ENCODE results near the gene NAPA. TPM values are rescaled to one million over a fixed set of nuclear protein-coding genes. Genes with fewer than 3 reads are reported as not detected.
A peak's percentile ranks its signal among the peaks of the same experiment; 100 is the strongest.
"Not testable (repeated sequence)": the region's sequence is repeated elsewhere in the genome, so short reads cannot be mapped to it uniquely, and the experiment has no call there.

The NAPA gene
- total RNA-seq, 2 donors from 2014 or later = 69.7 to 78.5 TPM

DNA sequence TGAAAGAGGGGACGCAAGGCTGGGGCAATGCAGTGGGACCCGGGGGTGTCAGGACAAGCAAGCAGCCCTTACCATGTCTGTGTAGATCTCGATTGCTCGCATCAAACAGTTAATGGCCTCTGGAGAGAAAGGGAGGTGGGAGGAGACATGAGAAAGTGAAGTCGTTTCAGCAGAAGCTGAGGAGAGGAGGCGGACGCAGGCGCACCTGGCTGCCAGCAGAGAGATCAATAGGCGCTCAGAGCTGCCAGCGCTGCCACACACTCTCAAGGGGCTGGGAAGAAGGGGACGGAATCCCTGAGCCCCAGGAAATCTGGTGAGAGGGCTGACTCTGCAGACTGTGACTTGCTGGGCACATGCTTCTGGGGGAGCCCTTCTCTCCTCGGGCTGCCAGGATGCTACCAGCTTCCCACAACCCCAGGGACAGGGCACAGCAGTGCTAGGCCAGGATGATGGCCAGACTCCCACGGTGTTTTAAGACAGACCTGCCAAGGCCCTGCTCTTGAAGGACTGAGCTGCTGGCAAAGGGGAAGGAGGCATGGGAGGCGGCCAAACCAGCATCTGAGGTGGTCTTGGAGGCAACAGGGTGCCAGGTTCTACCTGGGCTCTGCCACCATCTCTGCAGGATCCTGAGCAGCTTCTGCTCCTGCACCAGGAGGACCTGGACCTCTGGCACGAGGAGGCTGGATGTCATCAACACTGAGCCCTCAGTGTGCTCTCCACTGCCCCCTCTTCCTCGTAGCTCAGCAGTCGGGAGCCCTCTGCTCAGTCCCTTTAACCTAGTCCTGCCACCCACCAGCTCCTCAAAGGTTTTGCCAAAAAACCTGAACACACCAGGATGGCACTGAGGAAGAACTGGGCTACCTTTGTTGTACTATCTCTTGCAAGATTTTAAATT lies 19.1 kb downstream of the NAPA start:
- DNase-seq (ENCODE audit: low spot score in 2 of 2) = no peak
- no peaks in the 10 kb centered on the region for H3K36me3 Mint-ChIP-seq
- ATAC-seq = no peak
- H3K9me3 Mint-ChIP-seq = no peaks in the 10 kb centered on the region
- peak overlapping the region; percentile 24 to 82 for H3K27ac Mint-ChIP-seq

DNA sequence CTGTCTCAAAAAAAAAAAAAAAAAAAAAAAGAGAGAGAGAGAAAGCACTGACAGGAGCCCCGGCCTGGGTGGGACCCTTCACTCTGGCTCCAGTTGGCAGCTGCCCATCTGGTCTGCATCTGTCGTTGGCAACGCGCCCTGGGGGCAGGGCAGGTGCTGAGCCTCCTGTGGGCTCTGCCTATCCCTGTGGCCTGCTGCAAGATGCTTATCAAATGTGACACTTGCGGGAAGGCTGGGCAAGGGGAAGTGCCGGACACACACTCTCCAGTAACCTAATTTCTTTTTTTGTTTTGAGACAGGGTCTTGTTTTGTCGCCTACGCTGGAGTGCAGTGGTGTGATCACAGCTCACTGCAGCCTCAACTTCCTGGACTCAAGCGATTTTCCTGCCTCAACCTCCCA lies 20.1 kb downstream of the NAPA start:
- no peak overlapping the region for H3K27ac Mint-ChIP-seq
- H3K36me3 Mint-ChIP-seq = no peaks in the 10 kb centered on the region
- no peak for ATAC-seq
- no peak for DNase-seq (ENCODE audit: low spot score in 2 of 2)
- no peaks in the 10 kb centered on the region for H3K9me3 Mint-ChIP-seq

DNA sequence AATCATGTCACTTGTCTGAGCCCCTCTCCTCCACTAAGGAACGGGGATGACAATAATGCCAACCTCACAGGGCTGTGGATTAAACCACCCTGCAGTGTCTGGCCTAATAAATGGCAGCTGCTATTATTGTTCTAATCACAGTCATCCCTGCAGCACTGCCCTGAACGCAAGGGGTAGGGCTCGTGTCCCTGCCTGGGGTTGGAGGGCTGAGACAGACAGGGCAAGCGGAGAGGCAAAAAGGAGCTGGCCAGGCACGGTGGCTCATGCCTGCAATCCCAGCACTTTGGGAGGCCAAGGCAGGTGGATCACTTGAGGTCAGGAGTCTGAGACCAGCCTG lies 20.7 kb downstream of the NAPA start:
- no peaks in the 10 kb centered on the region for H3K9me3 Mint-ChIP-seq
- peak overlapping the region in 1 of 2 donors; percentile 65 for H3K27ac Mint-ChIP-seq
- ATAC-seq (no peak), DNase-seq (ENCODE audit: low spot score in 2 of 2) (no peak)
- H3K36me3 Mint-ChIP-seq = no peaks in the 10 kb centered on the region

DNA sequence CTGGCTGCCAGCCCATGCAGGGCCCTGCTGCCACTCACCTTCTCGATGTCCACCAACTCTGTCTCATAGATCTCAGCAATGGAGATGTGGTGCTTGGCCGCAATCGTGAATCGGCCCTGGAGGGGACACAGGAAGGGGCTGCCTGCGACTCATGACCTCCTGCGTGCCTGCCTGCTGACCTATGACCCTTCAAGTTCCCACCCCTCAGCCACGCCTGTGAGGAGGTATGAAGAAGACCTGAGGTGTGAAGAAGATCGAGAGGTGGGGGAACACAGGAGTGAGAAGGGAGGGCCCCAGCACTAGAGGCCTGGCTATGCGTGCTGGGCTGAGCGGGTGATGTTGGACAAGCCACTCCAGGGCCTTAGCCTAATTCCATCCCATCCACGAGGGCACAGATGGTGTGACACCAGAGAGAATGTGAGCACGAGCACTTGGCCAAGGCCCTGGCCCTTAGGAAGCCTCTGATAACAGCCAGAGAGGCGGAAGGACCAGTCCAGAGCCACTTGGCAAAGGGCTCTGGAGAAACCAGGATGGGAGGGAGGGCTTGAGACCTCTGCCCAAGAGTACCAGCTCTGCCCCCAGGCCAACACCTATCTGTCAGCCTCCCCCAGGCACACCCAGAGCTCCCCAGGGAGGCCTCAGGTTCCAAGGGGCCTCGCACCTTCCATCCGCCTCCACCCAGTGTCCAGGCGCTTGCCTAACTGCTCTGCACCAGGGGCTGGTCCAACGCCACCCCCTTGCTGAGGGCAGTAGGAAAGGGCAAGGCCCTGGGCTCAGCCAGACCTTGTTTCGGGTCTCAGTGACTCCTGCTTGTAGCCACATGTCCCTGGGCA lies 21.3 kb downstream of the NAPA start:
- H3K27ac Mint-ChIP-seq = peak overlapping the region in 1 of 2 donors; percentile 65
- H3K36me3 Mint-ChIP-seq = no peaks in the 10 kb centered on the region
- ATAC-seq (no peak), DNase-seq (ENCODE audit: low spot score in 2 of 2) (no peak)
- no peaks in the 10 kb centered on the region for H3K9me3 Mint-ChIP-seq

DNA sequence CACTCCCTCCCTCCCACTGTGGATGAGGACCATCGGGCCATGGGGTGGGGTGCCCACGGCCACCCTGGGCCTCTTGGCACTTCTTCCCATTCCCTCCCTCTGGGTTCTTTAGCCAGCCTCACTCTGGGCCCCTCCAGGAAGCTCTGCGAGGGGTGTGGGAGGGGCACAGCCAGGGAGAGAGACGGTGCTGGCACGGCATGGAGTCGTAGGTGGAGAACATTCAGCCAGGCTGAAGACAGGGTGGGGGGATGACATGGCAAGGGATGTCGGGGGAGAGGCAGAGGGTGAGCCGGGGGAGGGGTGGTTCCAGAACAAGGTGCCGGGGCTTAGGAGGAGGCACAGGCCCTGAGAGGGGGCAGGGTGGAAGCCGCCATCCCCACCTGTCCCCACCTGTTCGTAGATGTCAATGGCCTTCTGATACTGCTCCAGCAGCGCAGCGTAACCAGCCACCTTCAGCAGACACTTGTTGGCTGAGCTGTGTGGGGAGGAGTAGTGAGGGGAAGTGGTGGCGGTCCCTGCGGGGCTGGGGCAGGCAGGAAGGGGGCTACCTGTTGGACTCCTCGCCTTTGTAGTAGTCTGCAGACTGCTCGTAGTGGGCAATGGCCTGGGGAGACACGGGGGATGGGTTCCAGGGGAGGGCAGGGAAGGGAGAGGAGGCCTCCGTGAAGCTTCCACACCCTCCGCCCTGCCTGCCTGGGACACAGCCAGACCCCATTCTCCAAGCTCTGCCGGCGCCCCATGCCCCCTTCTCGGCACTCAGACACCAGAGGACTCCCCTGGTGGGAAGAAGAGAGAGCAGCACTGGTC lies 22.1 kb downstream of the NAPA start:
- Mint-ChIP-seq H3K27ac (no peak overlapping the region), H3K36me3 (no peaks in the 10 kb centered on the region), H3K9me3 (no peaks in the 10 kb centered on the region)
- DNase-seq (ENCODE audit: low spot score in 2 of 2) (no peak), ATAC-seq (no peak)

DNA sequence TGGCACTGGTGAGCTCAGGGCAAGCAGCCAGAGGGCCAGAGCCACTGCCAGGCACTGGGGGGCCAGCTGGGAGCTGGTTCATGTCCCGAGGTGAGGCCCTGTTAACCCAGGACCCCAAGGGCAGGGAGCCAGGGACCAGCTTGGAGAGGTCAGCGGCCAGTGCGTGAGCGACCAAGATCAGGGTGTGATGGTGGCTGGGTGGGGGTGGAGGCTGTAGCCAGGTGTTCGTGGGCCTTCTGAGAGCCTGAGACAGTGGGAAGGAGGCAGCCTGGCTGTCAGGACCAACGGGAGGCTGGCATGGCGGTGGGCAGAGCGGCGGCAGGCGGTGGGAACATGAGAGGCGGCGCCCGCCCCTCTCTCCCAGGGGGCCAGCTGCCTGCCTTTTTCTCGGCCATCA lies 22.7 kb downstream of the NAPA start:
- Mint-ChIP-seq H3K36me3 (no peaks in the 10 kb centered on the region), H3K9me3 (no peaks in the 10 kb centered on the region)

DNA sequence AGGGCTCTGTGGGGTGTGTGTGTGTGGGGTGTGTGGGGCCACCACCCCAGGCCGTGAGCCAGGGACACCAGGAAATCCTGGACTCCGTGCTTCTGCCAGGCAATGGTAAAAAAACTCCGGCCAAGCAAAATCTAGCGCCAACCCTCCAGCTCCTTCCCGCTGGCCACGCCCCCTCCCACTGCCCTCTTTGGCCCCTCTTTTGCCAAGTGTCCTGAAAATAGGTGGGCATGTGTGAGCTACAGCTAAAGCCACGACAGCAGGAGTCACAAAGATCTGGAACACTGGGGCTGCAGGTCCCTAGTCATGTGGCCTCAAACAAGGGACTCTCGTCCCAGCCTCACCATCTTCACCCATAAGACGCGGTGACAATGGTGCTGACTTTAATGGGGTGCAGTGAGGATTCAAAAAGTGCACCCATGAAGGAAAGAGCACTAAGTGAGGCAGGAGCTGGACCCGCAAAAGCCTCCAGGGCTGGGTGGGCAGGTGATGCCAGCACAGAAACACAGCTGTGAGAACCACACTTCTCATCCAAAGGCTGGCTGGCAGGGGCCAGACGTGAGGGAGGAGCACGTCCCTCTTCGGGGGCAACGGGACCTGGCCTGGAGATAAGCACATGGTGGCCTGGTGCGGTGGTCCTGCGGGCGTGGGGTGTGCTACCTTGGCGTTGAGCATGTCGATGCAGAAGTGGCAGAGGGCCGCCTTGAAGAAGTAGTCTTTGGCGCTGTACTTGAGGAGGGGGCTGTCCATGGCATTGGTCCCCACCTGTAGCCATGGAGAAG lies 23.3 kb downstream of the NAPA start:
- Mint-ChIP-seq H3K36me3 (no peaks in the 10 kb centered on the region), H3K9me3 (no peaks in the 10 kb centered on the region), H3K27ac (peak overlapping the region in 1 of 2 donors; percentile 15)
- ATAC-seq = no peak
- DNase-seq (ENCODE audit: low spot score in 2 of 2) = no peak

More for the DNA sequence above, 22.7 kb downstream of the NAPA start:
- no peak overlapping the region for H3K27ac Mint-ChIP-seq
- no peak for ATAC-seq
- no peak for DNase-seq (ENCODE audit: low spot score in 2 of 2)

DNA sequence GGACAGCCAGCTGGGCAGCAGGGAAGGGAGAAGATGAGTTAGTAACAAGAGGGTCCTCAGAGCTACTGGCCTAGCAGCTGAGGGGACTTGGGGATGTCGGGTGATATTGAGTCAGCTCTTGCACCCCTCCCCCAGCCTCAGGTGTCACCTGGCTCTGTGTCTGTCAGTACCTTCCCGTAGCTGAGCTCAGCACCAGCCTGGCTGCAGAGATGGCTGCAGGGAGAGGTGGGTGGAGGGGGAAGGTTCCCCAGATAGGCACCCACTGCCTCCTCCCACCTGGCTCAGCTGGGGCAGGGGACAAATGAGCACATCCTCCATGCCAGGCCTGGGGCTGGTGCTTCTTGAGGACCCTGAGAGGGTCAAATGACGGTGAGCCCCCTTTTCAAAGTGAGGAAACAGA lies 24.0 kb downstream of the NAPA start:
- Mint-ChIP-seq H3K9me3 (no peaks in the 10 kb centered on the region), H3K36me3 (no peaks in the 10 kb centered on the region), H3K27ac (peak overlapping the region in 1 of 2 donors; percentile 15)
- ATAC-seq (no peak), DNase-seq (ENCODE audit: low spot score in 2 of 2) (no peak)

DNA sequence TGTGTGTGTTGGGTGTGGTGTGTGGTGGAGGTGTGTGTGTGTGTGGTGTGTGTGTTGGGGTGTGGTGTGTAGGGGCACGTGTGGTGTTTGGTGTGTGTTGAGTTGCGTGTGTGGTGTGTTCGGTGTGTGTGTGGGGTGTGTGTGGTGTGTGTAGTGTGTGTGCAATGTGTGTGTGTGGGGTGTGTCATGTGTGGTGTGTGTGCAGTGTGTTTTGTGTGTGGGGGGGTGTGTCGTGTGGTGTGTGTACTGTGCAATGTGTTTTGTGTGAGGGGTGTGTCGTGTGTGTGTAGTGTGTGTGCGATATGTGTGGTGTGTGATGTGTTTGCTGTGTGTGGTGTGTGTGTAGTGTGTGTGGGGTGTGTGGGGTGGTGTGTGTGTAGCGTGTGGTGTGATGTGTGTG lies 24.8 kb downstream of the NAPA start:
- peaks cover 0 to 7% of the 10 kb centered on the region in 2 donors for H3K36me3 Mint-ChIP-seq
- DNase-seq (ENCODE audit: low spot score in 2 of 2) (no peak), ATAC-seq (no peak)
- no peaks in the 10 kb centered on the region for H3K9me3 Mint-ChIP-seq
- H3K27ac Mint-ChIP-seq = peak overlapping the region; percentile 15 to 36

DNA sequence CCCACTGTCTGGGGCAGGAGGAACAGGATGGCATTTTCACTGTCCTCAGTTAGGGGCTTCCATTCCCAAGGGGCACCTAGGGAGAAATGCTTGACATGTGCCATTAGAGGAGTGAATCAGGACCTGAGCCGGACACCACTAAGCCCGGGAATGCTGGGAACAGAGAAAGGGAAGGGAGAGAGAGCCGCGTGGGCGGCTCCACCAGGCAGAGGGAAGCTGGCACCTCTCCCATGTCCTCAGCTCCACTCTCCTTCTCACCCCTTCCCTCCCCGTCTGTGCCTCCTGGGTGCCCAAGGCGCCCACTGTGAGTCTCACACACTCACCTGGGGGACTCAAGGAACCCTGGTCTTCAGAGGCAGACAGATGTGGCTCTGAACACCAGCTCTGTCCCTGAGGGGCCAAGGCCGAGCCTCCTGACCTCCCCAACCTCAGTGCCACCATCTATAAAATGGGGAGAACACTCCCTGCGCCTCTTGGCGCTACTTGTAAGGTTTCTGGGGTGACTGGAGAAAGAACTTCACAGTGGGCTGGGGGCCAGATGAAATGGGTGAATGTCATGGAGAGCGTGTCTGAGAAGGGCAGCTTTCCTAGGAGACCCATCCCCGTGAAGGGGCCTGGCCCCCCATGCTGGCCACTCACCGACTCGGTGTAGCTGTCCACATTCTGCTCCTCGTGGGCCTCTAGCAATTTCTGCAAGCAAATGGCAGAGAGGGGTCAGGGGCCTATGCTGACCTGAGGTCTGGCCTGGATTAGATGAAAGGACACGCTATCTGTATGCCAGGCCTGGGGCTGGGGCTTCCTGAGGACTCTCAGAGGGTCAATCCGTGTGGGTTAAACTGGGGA lies 25.6 kb downstream of the NAPA start:
- Mint-ChIP-seq H3K27ac (peak overlapping the region; percentile 15 to 36), H3K9me3 (no peaks in the 10 kb centered on the region), H3K36me3 (peaks cover 3 to 9% of the 10 kb centered on the region in 2 donors)
- ATAC-seq (no peak), DNase-seq (ENCODE audit: low spot score in 2 of 2) (no peak)

DNA sequence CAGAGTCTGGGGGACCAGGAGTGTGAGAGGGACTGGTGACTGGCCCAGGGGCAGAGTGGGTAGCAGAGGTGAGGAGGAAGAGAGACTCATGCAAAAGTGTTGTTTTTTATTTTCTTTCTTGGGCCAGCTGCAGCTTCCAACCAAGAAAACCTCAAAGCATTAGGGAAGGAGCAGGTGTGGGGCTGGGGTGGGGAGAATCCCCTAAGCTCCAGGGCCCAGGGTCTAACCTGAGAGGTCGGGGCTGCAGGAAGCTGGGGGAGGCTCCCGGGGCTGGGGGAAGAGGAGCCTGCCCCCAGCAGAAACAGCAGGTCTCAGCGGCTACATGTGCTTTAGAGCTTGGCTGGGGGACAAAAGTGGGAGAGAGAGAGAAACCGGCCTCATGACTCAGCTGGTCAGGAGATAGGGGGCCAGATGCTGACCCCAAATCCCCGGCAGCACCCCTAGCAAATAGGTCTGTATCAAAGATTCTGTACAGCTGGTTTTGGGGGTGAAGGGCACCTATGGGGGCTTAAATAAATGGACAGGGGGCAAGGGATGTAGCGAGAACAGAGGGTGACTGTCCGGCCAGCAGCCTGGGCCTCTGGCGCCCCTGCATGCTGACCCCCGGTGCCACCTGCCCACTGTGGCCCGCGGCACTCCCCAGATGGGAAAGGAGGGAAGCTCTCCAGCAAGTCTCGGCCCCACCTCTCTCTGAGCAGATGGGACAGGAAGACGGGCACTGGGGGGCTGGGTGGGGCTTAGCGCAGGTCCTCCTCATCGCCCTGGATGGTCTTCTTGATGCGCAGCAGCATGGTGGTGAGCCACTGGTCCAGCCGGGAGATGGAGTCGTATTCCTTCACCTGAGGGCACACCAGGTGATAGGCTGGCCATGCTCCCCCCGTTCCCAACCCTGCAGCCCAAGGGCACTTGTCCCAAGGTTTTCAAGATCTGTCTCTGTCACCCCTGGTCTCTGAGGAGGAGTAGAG lies 27.0 kb downstream of the NAPA start:
- H3K9me3 Mint-ChIP-seq = no peaks in the 10 kb centered on the region
- ATAC-seq (no peak), DNase-seq (ENCODE audit: low spot score in 2 of 2) (no peak)
- H3K27ac Mint-ChIP-seq = peak overlapping the region; percentile 59 to 92
- H3K36me3 Mint-ChIP-seq = peaks cover 6 to 9% of the 10 kb centered on the region in 2 donors

DNA sequence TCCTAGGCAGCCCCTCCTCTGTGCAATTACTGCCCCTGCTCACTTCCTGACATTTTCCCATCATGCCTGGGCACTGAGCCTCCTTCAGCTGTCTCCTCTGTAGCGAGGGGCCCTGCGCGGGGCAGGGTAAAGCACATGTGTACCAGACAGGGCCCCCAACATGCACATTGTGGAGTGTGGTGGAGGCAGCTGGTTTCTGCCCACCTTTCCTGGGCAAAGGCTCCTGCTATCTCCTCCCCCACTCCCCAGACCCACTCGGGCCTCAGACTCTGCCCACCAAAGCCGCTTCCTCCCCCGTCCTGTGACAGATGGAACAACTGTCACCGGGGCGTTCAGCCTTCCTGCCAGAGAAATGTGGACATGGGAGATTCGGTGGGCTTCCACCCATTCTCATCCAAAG lies 28.0 kb downstream of the NAPA start:
- Mint-ChIP-seq H3K36me3 (peaks cover 6 to 9% of the 10 kb centered on the region in 2 donors), H3K27ac (peak overlapping the region; percentile 59 to 92), H3K9me3 (no peaks in the 10 kb centered on the region)
- DNase-seq (ENCODE audit: low spot score in 2 of 2) (no peak), ATAC-seq (no peak)

DNA sequence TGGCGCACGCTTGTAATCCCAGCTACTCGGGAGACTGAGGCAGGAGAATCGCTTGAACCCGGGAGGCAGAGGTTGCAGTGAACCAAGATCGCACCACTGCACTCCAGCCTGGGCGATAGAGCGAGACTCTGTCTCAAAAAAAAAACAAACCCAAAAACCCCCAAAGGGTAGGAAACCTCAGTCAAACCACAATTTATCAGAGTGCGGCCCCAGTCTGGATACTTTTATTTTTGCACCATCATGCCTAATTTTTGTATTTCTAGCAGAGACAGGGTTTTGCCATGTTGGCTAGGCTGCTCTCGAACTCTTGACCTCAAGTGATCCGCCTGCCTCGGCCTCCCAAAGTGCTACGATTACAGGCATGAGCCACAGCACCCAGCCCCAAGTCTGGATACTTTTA lies 28.6 kb downstream of the NAPA start:
- ATAC-seq; H3K9me3 Mint-ChIP-seq; DNase-seq (ENCODE audit: low spot score in 2 of 2); H3K36me3 Mint-ChIP-seq: not testable (repeated sequence)
- peak overlapping the region in 1 of 2 donors; percentile 59 for H3K27ac Mint-ChIP-seq

DNA sequence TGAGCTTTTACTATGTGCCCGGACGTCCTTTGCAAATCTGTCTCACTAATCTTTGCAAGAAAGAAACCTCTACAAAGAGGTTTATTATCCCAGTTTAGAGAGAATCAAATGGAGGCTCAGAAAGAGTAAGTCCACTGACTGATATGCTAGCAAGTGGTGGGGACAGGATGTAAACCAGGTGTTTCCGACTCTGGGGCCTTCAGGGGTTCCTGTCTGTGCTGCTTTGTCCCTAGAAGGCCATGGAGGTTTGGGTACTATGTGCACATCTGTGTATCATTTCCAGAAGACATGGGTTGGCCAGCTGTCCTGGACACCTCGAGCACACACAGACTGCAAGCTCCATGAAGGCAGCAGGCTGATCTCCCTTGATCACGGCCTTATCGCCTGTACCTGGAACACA lies 29.7 kb downstream of the NAPA start:
- ATAC-seq (no peak), DNase-seq (ENCODE audit: low spot score in 2 of 2) (no peak)
- H3K36me3 Mint-ChIP-seq = peaks cover 6 to 9% of the 10 kb centered on the region in 2 donors
- H3K27ac Mint-ChIP-seq = peak overlapping the region; percentile 99 to 100
- H3K9me3 Mint-ChIP-seq = no peaks in the 10 kb centered on the region

Measured in activated naive CD4-positive, alpha-beta T cell treated with anti-CD3 and anti-CD28 coated beads, Interleukin-2, amount 50 U/mL, for 72 hours (primary cell).